ENCODE measurements around the gene KCTD5. TPM values are rescaled to one million over a fixed set of nuclear protein-coding genes. Genes with fewer than 3 reads are reported as not detected.

The KCTD5 gene
- total and polyA plus RNA-seq, 10 of the 15 experiments (the other 5 are each of a cell fraction or from before 2014, with no cell fraction given): 0.58 to 56.4 (median 37.3) TPM

DNA sequence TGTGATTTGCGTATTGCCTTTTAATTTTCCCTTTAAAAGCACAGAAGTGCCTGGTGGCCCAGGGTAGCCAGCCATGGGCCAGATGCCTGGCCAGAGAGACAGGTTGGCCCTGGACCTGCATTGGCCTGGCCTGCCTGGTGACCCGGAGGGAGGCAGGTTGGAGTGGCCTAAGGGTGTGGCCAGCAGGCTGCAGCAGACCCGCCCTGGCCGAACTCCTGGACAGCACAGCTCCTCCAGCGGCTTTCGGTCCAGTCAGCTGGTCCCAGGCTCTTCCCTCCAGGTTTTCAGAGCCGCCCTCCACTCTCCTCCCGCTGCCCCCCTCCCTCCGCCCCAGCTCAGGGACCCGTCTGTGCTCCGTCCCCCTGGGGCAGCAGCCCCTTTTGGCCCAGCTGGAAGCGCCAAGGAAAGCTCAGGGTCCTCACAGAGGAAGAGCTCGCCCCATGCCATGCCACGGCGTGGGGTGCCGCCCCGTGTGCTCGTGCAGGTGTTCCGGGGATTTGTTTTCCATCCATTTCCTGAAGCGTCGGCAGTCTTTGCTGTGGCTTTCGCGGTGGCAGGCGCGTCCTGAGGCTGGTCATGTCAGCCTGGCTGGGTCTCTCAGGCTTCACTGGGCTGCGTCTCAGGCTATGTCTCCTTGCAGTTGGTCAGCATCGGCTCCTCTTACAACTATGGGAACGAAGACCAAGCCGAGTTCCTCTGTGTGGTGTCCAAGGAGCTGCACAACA is 19.6 kb downstream of the KCTD5 start (continued):
- TF ChIP-seq, protein P1, sequence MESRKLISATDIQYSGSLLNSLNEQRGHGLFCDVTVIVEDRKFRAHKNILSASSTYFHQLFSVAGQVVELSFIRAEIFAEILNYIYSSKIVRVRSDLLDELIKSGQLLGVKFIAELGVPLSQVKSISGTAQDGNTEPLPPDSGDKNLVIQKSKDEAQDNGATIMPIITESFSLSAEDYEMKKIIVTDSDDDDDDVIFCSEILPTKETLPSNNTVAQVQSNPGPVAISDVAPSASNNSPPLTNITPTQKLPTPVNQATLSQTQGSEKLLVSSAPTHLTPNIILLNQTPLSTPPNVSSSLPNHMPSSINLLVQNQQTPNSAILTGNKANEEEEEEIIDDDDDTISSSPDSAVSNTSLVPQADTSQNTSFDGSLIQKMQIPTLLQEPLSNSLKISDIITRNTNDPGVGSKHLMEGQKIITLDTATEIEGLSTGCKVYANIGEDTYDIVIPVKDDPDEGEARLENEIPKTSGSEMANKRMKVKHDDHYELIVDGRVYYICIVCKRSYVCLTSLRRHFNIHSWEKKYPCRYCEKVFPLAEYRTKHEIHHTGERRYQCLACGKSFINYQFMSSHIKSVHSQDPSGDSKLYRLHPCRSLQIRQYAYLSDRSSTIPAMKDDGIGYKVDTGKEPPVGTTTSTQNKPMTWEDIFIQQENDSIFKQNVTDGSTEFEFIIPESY (IDR thresholded peaks at IDR 0.05): no peak
- TF ChIP-seq ZBTB11 (CRISPR knock-in tag; IDR thresholded peaks at IDR 0.05) (no peak), SIN3A (IDR thresholded peaks at IDR 0.05; ENCODE audit: low read depth, low read length) (no peak), IRF3 (IDR thresholded peaks at IDR 0.05) (no peak), GATAD2B (conservative IDR thresholded peaks at IDR 0.05; ENCODE audit: low read depth) (no peak)

Measured in GM12878 (cell line).